Hepatocyte (in vitro differentiated cells): ENCODE measurements around the gene VCP.

Experiments used
- CTCF ChIP-seq: fragments of 200-600 bp; sonication (generic); IDR thresholded peaks from 2 replicates; pipeline ENCODE4 v1.5.1; 2016; ENCODE audit warnings: antibody characterized with exemption, mild to moderate bottlenecking; ENCODE audit not compliant: poor library complexity
- EZH2phosphoT487 ChIP-seq: fragments of 200-600 bp; sonication (generic); IDR thresholded peaks from one replicate; pipeline ENCODE4 v1.6.1; 2018; ENCODE audit warnings: antibody characterized with exemption, mild to moderate bottlenecking, low read depth, moderate library complexity; ENCODE audit not compliant: unreplicated experiment, severe bottlenecking

GRCh38 chr9:35104586-35104985 is 32.2 kb upstream of the VCP start:
- TF ChIP-seq CTCF = no peak
- TF ChIP-seq EZH2phosphoT487 = no peak
